ENCODE measurements around the gene WDR47.

DNA sequence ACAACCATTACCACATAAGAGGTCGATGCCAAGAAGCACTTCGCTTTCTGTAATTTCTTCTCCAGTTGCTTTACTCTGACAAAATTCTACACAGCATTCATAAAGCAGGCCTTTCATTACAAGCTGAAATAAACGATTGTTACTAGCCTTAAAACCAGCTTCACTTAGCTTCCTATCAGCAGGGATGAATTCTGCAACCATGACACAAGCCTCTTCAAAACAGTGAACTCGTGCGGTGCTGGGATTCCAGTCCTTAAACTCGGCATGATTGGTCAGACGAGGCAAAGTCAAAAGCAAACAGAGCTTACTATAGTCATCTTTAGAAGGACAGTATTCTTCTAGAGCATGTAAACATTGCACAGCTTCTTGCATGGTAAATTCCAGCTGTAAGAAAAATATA, 30.6 kb downstream of the WDR47 start:
- TF ChIP-seq, protein P1, sequence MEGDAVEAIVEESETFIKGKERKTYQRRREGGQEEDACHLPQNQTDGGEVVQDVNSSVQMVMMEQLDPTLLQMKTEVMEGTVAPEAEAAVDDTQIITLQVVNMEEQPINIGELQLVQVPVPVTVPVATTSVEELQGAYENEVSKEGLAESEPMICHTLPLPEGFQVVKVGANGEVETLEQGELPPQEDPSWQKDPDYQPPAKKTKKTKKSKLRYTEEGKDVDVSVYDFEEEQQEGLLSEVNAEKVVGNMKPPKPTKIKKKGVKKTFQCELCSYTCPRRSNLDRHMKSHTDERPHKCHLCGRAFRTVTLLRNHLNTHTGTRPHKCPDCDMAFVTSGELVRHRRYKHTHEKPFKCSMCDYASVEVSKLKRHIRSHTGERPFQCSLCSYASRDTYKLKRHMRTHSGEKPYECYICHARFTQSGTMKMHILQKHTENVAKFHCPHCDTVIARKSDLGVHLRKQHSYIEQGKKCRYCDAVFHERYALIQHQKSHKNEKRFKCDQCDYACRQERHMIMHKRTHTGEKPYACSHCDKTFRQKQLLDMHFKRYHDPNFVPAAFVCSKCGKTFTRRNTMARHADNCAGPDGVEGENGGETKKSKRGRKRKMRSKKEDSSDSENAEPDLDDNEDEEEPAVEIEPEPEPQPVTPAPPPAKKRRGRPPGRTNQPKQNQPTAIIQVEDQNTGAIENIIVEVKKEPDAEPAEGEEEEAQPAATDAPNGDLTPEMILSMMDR (IDR thresholded peaks at IDR 0.05): no peak
- no peak for TF ChIP-seq POLR2A (IDR thresholded peaks at IDR 0.05)
